Measurements from ENCODE around the gene SLC9C2.

Gene SLC9C2

DNA sequence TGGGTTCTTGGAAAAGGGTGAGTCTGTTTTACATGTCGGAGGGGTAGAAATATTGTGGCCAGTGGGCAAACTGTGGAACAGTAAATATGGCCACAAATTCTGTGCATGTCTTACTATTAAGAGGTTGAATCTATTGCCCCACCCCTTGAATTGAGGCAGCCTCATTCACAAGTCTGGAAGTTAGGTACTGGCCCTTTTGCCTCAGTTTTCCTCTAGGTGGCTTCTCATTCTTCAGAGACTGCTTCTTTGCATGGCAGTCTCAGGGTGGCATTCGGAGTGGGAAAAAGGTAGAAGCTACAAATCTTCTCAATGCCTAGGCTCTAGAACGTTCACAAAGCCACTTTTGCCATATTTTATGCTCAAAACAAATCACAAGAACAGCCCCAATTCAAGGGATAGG, 57.2 kb downstream of the SLC9C2 start:
- TF ChIP-seq, protein P1, sequence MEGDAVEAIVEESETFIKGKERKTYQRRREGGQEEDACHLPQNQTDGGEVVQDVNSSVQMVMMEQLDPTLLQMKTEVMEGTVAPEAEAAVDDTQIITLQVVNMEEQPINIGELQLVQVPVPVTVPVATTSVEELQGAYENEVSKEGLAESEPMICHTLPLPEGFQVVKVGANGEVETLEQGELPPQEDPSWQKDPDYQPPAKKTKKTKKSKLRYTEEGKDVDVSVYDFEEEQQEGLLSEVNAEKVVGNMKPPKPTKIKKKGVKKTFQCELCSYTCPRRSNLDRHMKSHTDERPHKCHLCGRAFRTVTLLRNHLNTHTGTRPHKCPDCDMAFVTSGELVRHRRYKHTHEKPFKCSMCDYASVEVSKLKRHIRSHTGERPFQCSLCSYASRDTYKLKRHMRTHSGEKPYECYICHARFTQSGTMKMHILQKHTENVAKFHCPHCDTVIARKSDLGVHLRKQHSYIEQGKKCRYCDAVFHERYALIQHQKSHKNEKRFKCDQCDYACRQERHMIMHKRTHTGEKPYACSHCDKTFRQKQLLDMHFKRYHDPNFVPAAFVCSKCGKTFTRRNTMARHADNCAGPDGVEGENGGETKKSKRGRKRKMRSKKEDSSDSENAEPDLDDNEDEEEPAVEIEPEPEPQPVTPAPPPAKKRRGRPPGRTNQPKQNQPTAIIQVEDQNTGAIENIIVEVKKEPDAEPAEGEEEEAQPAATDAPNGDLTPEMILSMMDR (IDR thresholded peaks at IDR 0.05; ENCODE audit: borderline replicate concordance, control extremely low read depth, extremely low read depth, insufficient read depth, missing control alignments): no peak
- DNase-seq (ENCODE audit: low spot score): no peak

DNA sequence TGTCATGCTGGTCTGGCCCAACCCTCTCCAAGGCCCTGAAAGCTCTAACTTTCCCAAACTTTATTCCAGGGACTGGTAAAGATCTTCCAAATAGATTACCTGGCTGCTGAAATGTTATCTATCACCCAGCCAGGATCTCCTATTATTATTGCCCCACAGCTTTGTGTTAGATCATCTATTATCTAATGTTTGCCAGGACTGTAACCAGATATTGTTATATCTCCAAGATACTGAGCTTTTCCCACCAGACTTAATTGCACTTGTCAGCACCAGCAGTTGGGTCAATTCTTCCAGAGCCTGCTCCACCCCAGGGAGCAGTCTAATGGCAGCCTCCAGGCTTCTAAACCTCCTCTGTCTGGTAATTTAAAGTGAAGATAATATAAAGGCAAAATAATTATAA, 66.6 kb downstream of the SLC9C2 start:
- no peak for DNase-seq (ENCODE audit: low spot score)
- in situ Hi-C loops (cut with MboI; ENCODE audit: low sequenced_read_pairs, unreplicated experiment): no loop called here
- TF ChIP-seq, protein P1 (IDR thresholded peaks at IDR 0.05; ENCODE audit: borderline replicate concordance, control extremely low read depth, extremely low read depth, insufficient read depth, missing control alignments): no peak

More for the DNA sequence above, 57.2 kb downstream of the SLC9C2 start:
- in situ Hi-C loops (cut with MboI; ENCODE audit: low sequenced_read_pairs, unreplicated experiment): no loop called here

- no peak for DNase-seq (ENCODE audit: low spot score)
- TF ChIP-seq, protein P1 (IDR thresholded peaks at IDR 0.05; ENCODE audit: borderline replicate concordance, control extremely low read depth, extremely low read depth, insufficient read depth, missing control alignments): no peak
- in situ Hi-C loops (cut with MboI; ENCODE audit: low sequenced_read_pairs, unreplicated experiment): no loop called here
Measured at GRCh38 chr1:173532237-173532636, 70.6 kb downstream of the SLC9C2 start.

- DNase-seq (ENCODE audit: low spot score): no peak
- in situ Hi-C loops (cut with MboI; ENCODE audit: low sequenced_read_pairs, unreplicated experiment): no loop called here
- TF ChIP-seq, protein P1 (IDR thresholded peaks at IDR 0.05; ENCODE audit: borderline replicate concordance, control extremely low read depth, extremely low read depth, insufficient read depth, missing control alignments): no peak
Measured at GRCh38 chr1:173530795-173531693, 71.8 kb downstream of the SLC9C2 start.

DNA sequence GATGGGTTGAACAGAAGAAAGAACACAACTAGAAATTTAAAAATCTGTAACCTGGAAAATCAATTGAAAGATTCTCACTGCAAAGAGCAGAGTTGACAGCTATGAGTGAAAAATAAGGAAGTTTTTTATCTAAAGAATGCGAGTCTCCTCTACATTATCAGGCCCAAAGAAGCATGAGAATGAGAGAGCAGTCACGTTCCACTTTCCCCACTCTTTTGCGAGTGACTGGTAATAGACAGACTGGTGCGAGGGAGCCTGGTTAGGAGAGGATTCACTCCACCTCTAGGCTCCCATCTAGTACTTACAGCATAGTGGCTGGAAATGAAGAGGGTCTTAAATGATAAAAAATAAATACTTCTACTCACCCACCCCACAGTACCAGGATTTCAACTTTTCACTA, 73.8 kb downstream of the SLC9C2 start:
- in situ Hi-C loops (cut with MboI; ENCODE audit: low sequenced_read_pairs, unreplicated experiment): no loop called here
- DNase-seq (ENCODE audit: low spot score): no peak
- TF ChIP-seq, protein P1 (IDR thresholded peaks at IDR 0.05; ENCODE audit: borderline replicate concordance, control extremely low read depth, extremely low read depth, insufficient read depth, missing control alignments): no peak

DNA sequence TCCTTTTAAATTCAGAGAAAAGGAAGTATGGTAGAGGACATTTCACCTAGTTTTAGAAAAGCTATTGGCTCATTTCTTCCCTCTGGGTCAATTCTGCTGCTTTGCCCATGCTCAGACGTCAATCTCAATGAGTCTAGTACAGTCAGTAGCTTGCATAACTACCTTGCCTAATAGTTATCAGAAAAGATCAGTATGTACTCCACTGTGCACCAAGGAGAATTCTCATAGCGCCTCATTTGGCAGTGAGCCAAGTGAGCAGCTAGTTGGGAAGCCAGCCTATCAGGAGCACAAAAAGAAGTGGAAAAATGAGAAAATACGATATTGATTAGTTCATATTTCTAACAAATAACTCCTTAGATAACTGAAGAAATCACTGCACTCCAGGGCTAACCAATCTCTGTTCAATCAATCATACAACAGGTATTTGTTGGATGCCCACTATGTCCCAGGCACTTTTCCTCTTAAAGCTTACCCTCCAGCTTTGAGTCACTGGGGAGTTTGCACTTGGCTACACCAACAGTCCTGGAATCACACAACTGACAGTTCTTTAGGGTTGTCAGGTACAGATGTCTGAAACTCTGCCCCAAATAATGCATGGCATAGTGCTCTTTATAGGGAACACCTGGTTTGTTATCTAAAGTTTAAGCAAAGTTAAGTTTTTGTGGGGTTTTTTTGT, 75.6 kb downstream of the SLC9C2 start:
- DNase-seq (ENCODE audit: low spot score): no peak
- TF ChIP-seq, protein P1 (IDR thresholded peaks at IDR 0.05; ENCODE audit: borderline replicate concordance, control extremely low read depth, extremely low read depth, insufficient read depth, missing control alignments): no peak
- in situ Hi-C loops (cut with MboI; ENCODE audit: low sequenced_read_pairs, unreplicated experiment): no loop called here

Measured in GM13976 (cell line).